Measurements from ENCODE around the gene SUN2.

SUN2 gene

GRCh38 chr22:38734421-38735100, 21.2 kb downstream of the SUN2 start:
- DNase-seq, result no peak

GRCh38 chr22:38733724-38734381, 21.9 kb downstream of the SUN2 start:
- no peak for DNase-seq

GRCh38 chr22:38733329-38733723, 22.5 kb downstream of the SUN2 start:
- DNase-seq, result no peak

GRCh38 chr22:38732251-38732815, 23.5 kb downstream of the SUN2 start:
- DNase-seq, result no peak

GRCh38 chr22:38731703-38732161, 24.1 kb downstream of the SUN2 start:
- no peak for DNase-seq

GRCh38 chr22:38730411-38730871, 25.4 kb downstream of the SUN2 start:
- no peak for DNase-seq

- no peak for DNase-seq
Measured at GRCh38 chr22:38729946-38730345, 25.9 kb downstream of the SUN2 start.

GRCh38 chr22:38728871-38729796, 26.7 kb downstream of the SUN2 start:
- DNase-seq, result no peak

- no peak for DNase-seq
Measured at GRCh38 chr22:38727530-38728451, 28.0 kb downstream of the SUN2 start.

- no peak for DNase-seq
Measured at GRCh38 chr22:38727123-38727522, 28.7 kb downstream of the SUN2 start.

- DNase-seq, result no peak
Measured at GRCh38 chr22:38725900-38726655, 29.7 kb downstream of the SUN2 start.

GRCh38 chr22:38724926-38725571, 30.7 kb downstream of the SUN2 start:
- DNase-seq, result no peak

GRCh38 chr22:38724176-38724575, 31.6 kb downstream of the SUN2 start:
- no peak for DNase-seq

GRCh38 chr22:38721551-38721950, 34.2 kb downstream of the SUN2 start:
- no peak for DNase-seq

- DNase-seq, result no peak
Measured at GRCh38 chr22:38720350-38720749, 35.4 kb downstream of the SUN2 start.

- no peak for DNase-seq
Measured at GRCh38 chr22:38719196-38719595, 36.6 kb downstream of the SUN2 start.

GRCh38 chr22:38718414-38718813, 37.4 kb downstream of the SUN2 start:
- DNase-seq, result no peak

GRCh38 chr22:38717244-38717643, 38.6 kb downstream of the SUN2 start:
- no peak for DNase-seq

- no peak for DNase-seq
Measured at GRCh38 chr22:38716826-38717225, 39.0 kb downstream of the SUN2 start.

- DNase-seq, result no peak
Measured at GRCh38 chr22:38716271-38716670, 39.5 kb downstream of the SUN2 start.

GRCh38 chr22:38715852-38716251, 39.9 kb downstream of the SUN2 start:
- DNase-seq, result no peak
